Stimulated activated CD4-positive, alpha-beta T cell treated with anti-CD3 and anti-CD28 coated beads, Interleukin-4, amount 100 ng/mL, for 48 hours (primary cell): Measurements from ENCODE around the gene NIN.
A peak's percentile ranks its signal among the peaks of the same experiment; 100 is the strongest.

ENCODE experiments used
- DNase-seq, 2 donors: peaks; one replicate each; pipeline ENCODE4 v3.0.0-alpha.2; 2020; ENCODE audit warnings: low read depth in 2 of 2

Gene NIN

GRCh38 chr14:50763382-50764007, 67.5 kb downstream of the NIN start:
- no peak for DNase-seq

DNA sequence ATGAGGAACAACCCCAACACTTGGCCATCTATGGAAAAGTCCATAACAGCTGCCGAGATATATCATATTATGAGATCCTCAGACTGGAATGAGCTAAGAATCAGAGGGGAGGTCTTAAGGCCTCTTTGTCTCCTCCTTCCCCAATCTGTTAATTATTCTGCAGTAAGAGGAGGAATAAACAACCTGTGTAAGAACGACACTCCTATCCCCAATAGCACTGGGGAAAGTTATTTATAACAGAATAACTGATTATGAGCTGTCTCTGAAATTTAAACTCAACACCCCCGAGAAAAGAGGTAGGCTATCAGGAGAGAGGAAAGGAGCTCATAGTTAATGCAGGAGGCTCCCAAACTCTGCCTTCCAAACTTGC, 68.0 kb downstream of the NIN start:
- no peak for DNase-seq

- DNase-seq: peak in 1 of 2 donors; percentile 50
Observed at GRCh38 chr14:50762001-50762930, 68.7 kb downstream of the NIN start.

DNA sequence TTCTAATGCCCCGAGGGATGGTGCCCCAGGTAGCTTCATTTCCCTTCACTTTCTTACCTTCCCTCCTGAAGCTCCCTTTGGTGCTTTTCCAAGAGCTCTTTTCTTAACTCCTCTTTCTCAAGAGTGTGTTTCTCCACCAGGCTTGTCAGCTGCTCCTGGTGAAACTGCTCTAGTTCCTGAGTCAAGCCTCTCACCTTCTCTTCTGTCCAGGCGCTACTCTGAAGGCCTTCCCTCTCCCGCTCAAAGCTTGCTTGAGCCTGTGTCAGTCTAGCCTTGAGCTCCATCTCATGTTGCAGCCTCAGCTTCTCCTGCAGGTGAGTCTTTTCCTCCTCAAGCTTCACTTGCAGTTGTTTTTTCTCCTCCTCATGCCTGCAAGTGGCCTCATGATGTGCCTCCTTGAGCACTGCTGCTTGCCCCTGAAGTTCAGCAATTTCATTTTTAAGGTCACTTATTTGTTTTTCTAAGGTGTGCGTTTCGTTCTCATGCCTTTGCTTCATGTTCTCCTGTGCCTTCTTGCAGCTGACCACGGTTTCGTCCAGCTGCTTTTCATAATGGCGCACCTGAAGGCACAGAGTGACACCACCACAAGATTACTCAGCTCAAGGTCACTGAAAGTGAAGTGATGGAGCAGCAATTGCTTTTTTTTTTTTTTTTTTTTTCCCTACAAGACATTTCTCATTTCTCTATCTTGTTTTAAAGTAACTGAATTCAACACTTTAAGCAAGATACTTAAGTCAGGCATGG, 71.0 kb downstream of the NIN start:
- DNase-seq: no peak

DNA sequence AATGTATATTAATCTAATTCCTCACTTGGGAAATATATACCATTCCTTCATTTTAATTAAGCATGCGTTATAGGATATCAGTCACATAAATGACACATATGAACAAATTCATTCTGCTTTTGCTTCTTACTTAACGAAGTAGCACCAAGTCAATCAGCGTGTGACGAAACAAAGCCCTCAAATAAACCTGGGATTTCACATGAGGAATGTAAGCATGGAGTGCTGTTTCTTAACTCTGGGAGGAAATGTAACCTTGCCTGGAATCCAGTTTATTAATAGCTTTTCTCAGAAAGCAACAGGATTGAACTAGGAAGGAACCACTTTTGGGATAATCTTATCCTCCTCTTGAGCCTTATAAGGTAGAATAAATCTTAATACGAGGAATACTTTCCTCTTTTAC, 72.0 kb downstream of the NIN start:
- DNase-seq: no peak

GRCh38 chr14:50758305-50758704, 72.7 kb downstream of the NIN start:
- DNase-seq: no peak

GRCh38 chr14:50757702-50758101, 73.3 kb downstream of the NIN start:
- DNase-seq: no peak

- DNase-seq: no peak
Observed at GRCh38 chr14:50756300-50756699, 74.7 kb downstream of the NIN start.

GRCh38 chr14:50750323-50750722, 80.6 kb downstream of the NIN start:
- no peak for DNase-seq

DNA sequence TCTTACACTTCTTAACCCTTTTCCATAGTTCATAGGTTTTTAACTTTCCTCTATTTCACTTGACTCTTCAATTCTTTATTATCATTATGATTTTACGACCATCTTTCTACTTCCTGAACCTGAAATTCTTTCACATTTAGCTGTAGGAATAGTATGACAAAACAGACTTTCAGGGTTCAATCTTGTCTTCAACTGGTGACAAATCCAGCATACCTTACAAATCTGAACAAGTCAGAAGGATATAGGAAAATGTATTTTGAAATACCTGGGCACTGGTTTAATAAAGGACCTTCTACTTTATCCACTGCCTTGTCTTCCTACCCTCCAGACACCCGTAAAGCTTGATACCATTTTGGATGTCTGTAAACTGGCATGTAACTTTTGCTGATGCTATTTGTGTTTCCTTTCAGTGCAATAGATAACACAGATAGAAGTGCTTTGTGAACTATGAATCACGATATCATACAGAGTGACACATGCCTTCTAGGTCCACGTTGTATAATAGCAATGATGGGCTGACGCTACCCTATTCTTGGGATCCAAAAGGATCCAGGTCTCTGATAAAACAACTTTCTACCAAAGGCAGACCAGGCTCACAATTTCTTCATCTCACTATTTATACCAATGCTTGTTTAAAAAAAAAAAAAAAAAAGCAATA, 85.4 kb downstream of the NIN start:
- no peak for DNase-seq

DNA sequence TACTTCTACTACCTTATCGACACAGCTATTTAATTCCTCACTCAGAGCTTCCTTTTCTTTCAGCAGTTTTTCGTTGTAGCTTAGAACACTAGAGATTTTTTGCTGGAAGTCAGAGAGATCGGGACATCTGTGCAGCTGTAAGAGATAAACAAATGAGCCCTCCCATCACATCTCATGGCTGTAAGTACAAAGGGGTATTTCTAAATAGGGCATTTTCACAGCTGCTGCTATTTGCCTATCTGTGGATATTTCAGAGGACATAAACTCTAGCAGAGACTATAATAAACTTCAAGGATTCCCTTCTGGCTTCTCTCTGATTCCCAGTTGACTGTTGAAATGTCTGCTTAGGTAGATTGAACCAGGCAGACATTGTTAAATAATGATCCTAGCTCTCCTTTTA, 86.7 kb downstream of the NIN start:
- no peak for DNase-seq

DNA sequence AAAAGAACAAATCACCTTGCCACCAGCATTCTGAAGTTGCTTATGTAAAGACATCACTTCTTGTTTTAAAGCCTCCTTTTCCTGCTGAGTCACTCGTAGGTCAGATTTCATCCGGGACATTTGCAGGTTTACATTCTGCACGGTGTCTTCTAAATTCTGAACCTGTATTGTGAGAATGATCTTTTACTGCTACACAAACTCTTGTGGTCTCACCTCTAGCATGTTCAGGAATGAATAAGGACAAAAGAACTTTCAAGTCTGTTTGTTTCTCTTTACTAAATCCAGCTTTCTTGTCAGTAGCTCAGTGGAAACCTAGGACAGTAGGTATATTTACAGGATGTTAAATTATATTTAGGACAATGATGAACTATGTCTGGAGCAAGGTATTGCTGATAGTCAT, 89.4 kb downstream of the NIN start:
- DNase-seq: no peak

DNA sequence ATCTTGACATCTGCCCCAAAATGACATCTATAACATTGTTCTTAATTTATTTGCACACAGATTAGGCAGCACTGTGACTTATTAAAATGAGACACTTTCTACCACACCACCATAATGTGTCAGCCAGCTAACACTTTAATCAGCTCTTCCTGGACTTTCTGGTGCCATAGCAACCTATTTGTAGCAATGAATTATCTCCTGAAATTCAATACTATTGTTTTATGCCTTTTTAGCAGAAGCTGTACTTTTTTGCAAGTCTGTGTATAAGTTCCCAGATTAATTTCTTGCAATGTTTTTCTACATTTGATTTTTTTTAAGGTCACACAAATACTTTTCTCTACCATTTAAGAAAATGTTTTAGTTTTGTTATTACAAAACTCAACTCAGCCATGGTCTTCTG, 90.1 kb downstream of the NIN start:
- no peak for DNase-seq

DNA sequence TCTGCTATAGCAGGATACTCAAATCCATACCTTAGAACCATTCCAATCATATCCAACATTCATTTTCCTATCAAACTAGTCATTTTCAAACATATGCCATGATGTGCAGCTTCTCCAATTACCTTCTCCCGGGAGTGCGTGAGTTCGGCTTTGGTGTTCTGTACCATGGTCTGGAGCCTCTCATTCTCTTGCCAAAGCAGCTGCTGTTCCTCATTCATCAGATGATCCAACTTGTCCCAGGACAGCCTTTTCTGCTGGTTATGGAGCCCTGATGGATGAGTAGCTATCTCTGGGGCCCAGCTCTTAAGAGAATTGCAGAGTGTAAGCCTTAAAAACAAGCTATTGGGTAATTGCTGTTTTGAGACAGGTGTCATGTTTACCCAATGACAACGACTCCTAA, 91.8 kb downstream of the NIN start:
- DNase-seq: no peak

- peak; percentile 20 to 31 for DNase-seq
Observed at GRCh38 chr14:50736932-50737419, 94.0 kb downstream of the NIN start.

- no peak for DNase-seq
Observed at GRCh38 chr14:50734950-50735695, 95.8 kb downstream of the NIN start.

DNA sequence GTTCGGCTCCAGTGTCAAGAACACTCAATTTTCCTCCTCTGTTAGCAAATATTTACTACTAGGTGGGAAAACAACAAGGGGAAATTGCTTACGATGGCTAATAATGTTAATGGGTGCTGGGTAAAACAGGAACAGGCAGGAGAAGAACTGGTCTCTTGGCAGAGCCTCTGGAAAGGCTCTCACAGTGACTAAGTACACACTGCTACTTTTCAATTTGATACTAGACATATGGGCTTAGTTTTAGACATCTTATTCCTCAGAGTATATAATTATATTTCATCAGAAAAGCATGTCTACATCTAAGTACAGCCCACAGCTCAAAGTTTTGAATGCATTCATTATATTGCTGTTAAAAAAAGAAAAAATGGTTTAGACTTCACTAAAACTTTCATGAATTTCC, 97.5 kb downstream of the NIN start:
- no peak for DNase-seq

- no peak for DNase-seq
Observed at GRCh38 chr14:50728836-50729235, 102.1 kb downstream of the NIN start.

GRCh38 chr14:50726372-50727107, 104.4 kb downstream of the NIN start:
- DNase-seq: peak in 1 of 2 donors; percentile 9

DNA sequence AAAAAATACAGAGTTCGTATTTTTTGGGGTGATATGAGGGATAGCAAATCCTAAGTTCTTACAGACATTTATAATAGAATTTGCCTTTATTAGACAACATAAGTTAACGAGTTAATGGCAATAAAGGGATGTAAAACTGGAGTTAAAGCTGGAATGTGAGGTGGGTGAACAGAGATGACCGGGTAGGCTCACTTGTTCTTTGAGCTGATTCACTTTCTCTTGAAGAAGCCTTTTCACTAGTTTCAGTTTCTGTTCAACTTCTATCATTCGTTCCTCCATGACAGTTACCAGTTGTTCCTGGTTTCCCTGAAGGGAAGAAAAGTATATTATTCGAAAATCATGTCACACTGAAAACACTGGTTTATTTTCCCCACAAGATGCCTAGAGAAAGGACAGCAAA, 105.2 kb downstream of the NIN start:
- DNase-seq: no peak
